Measurements from ENCODE around the gene ABCG1.

Gene ABCG1

DNA sequence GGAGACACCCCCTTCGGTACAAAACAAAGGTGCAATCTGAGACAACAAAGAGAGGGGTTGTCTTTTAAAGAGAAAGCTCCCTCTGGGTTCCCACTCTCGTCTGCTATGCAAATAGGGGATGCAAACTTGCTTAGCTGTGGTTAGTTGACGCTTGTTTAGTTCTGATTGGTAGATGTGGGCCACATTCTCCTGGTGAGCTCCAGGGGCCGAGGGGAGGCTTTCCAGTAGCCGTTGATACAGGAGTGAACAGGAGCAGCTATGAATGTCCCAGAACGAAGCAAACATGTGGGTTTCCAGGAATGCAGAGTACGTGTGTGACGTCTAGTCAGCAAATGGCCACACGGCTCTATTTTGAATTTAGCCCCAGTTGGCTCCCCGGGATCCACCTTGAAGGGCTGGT is 117.1 kb downstream of the ABCG1 start:
- DNase-seq = no peak

DNA sequence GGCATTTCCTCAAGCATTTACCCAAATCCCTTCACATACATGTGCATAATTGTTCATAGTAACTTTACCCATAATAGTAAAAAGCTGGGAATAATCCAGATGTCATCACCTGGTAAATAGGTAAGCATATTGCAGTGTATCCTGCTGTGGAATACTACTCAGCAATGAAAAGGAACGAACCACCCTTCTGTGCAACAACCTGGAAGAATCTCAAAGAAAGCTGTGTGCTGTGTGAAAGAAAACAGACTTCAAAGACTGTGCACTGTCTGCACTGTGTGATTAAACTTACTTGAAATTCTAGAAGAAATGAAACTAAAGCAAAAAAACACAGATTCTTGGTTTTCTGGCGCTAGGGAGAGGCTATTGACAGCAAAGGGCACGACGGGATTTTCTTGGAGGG is 118.3 kb downstream of the ABCG1 start:
- DNase-seq = no peak

DNA sequence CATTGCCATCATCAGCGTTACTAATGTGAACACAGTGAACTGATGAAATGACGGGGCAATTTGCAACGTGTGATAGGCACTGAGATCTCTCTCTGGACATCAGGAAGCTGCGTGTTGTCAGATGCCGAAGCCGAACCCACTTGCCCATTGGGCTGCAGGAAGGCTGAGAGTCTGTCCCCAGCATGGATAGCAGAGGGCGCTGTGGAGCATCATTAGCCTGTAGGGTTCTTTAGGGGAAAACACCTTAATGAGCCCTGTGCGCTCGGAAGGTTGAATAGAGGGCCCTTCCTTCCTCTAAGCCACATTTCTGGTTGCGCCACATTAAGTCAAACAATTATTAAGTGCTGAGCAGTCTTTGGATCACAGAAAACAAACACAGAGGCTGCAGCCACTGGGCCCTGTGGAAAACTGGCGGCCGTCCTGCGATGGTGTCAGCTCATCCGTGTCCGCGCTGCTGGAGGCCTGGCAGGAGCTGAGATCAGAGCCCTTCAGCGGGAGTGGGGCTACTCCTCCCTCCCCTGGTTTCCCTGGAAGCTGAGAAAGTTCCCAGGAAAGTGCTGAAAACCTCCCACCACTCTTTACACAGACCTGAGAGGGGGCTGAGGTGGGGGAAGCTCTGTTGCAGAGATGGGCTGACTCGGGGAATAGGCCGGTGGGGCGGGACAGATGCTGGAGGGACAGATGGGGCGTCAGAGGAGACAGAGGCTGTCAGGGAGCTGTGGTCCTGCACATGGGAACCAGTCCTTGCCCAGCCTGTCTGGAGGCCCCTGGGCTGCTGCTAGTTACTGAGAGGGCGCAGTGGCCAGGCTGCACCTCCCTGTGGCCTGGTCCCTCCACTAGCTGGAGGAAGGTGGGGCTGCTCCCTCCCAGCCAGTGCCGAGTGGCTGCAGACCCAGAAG is 119.1 kb downstream of the ABCG1 start:
- peak; percentile 50 for DNase-seq

DNA sequence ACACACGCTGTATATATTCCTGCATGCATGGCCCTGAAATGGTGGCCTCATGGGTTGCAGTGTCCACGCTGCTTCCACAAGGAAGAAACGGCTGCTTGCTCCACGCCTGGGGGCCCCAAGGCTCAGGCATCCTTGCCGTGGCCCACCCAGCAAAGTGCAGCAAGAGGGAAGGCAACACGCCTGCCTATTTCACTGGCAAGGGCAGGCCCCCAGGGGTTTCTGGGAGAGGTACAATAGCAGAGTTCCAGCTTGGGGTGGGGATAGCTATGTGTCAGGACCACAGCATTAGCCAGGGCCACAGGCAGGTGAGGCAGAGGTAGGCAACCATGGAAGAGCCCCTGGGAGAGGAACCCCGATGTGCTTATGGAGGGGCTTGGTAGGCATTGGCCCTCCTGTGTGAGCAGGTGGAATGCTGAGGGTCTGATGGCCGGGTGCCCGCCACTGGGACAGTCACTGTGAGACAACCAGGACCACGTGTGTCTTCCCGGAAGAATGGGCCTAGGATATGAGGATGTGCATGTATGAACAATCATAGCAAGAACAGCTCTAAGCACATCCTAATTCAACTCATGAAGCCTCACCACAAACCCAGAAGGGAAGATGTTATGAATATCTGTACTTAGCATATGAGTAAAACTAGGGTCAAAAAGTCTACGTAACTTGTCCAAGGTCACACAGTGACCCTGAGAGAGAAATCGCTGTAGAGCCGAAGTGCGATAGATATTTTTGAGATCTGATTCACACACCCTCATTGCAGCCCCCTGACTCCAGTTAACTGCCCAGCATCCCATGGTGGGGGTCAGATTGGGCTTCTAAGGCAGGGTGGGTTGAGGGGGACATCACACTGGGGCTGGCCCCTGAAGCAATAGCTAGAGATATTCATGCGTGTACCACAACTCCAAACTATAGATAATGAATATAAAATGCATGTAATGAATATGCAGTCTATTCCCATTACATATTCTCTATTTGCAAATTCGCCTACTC is 120.1 kb downstream of the ABCG1 start:
- DNase-seq = no peak

DNA sequence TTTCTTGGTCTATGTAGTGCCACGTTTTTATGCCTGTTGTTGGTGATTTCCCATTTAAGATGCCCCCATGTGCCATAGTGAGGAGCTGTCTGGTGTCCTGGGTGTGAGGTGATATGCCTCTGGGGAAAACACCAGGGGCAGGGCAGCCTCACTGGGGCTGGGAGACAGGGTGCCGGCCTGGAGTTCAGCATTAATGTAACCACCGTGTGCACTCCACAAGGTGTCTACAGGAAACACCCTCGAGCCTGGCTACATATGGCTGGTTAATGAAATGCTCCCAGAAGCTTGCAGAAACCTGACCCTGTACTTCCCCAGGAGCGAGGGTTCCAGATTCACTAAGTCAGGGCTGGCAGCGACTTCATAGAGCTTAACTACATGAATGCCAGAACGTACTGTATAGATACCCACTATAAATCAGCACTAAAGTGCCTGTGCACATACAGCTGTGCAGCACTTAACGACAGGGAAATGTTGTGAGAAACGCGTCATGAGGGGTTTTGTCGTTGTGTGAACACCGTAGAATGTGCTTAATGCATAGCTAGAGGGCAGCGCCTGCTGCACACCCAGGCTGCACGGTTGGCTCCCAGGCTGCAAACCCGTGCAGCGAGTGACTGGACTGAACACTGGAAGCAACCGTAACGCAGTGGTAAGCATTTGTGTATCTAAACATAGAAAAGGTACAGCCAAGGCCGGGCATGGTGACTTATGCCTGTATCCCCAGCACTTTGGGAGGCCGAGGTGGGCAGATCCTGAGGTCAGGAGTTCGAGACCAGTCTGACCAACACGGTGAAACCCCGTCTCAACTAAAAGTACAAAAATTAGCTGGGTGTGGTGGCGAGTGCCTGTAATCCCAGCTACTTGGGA is 121.5 kb downstream of the ABCG1 start:
- no peak for DNase-seq

DNA sequence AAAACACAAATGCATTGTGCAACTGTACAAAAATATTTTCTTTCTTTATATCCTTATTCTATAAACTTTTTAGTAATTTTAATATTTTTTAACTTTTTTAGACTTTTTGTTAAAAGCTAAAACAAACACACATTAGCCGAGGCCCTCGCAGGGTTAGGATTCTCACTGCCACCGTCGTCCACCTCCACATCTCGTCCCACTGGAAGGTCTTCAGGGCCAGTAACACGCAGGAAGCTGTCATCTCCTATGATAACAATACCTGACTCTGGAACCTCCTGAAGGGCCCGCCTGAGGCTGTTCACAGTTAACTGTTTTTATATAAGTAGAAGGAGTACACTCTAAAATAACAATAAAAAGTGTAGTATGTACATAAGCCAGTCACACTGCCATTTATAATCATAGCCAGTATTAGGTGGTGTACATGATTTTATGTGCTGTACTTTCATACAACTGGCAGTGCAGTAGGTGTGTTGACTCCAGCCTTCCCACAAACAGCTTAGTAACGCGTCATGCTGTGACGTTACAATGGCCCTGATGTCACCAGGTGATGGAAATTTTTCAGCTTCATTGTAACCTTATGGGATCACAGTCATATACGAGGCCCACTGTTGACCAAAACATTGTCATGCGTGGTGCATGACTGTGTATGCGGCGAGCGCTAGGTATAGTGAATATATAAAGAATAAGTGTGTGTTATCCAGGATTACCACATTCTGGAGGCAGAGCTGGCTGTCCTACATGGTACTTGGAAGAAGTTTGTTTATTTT is 123.0 kb downstream of the ABCG1 start:
- no peak for DNase-seq

DNA sequence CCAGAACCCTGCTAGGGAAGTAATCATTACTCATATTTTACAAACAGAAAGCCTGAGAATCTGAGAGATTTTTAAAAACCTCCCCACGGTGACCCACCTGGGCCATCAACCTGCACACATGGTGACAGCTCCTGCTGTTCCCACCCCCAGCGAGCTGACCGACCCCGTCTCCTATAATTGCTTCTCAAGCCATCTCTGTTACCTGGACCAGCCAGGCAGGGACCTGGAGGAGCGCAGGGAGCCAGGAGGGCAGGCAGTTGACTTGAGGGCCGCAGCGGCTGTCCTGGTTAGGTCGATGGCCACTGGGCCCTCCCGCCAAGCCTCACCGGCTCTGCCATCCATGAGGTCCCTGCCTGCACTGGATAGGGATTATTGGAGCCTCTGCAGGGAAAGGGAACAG is 124.2 kb downstream of the ABCG1 start:
- DNase-seq = no peak

DNA sequence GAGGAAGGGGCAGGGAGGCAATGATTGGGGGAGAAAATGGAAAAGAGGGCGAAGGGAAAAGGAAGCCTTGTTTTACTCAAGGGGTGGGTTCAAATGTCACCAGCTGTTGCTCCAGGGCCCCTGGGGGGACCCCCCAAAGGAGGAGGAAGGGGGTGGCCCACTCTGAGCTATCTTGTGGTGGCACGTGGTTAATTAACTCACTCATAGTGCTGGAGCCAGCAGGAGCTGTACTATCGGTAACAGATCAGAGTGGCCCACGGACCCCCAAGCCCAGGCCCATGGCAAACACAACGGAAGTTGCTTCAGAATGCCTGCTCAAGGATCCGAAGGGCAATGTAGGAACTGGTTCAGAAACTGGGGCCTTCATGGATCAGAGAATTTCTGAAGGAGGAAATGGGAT is 124.6 kb downstream of the ABCG1 start:
- DNase-seq = no peak

DNA sequence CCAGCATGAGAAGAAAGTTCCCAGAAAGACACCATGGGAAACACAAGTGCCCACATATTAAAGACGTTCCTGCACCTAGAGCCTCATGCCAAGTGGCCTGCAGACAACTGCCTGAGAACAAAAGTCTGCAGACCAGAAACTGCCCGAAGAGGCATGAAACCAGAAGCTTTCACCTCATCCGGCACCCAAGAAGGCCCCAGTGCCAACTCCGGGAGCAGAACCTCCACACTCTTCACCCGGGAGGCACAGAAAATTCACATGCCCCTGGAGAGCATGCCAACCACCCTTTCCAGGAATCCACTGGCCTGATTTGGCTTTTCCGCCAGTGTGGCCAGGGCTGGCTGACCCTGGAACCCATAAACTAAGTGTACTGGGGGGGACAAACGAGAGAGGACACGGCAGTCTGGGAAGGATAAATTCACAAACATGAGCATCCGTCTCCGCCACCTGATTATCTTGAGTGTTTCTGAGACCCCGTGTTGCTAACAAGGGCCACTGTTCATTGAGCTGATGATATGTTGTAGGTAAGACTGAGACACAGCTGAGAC is 125.1 kb downstream of the ABCG1 start:
- DNase-seq = no peak

DNA sequence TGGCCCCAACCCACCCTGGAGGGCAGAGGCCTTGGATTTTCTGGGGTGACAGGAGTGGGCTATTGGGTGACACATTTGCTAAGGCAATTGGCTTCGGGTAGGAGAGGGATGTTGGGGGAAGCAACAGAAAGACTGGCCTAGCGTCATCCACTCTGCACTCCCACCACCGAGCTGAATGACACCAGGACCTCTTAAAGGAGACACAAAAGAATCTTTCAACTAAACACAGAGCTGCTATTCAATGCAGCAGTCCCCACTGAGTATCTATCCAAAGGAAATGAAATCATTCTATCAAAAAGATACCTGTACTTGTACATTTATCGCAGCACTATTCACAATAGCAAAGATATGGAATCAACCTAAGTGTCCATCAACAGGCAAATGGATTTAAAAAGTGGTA is 125.7 kb downstream of the ABCG1 start:
- no peak for DNase-seq

DNA sequence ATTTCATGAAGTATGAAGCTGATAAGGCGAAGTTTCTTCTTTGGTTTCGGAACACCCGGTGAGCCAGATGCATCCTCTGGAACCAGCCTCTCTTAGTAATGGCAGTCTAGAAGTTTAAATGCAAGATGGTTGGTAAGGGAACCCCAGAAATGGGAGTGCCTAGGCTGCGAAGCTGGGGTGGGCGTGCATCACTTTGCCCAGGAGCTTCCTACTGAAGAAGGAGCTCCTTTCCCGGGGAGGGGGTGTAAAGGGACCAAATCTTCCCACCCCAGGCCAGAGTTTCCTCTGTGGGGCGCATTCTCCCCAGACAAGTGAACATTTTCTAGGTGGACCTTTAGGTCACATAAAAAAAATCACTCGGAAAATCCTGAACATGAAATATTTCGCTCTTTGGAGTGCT is 127.5 kb downstream of the ABCG1 start:
- no peak for DNase-seq

All from left hindlimb (tissue), 1 donor.